ENCODE data around the gene OR2T11.

- TF ChIP-seq POLR2A (IDR thresholded peaks at IDR 0.05): no peak
- TF ChIP-seq CTCF (IDR thresholded peaks at IDR 0.05): no peak
These were observed 35.1 kb upstream of the OR2T11 start for GRCh38 chr1:248670003-248670402.
